ENCODE measurements around the gene GNAQ.

- TF ChIP-seq GATA3 (IDR thresholded peaks at IDR 0.05; ENCODE audit: low read depth, low read length) (peak; percentile 68; the same call in 1 of the 2 replicates), GATA2 (IDR thresholded peaks at IDR 0.05; ENCODE audit: low read depth, low read length) (peak; percentile 59; the same call in 1 of the 2 replicates)
These were observed 280.6 kb downstream of the GNAQ start for GRCh38 chr9:77750981-77751340.

Data from SH-SY5Y (cell line).